Raji (cell line): ENCODE data around the gene RNU7-1.
A peak's percentile ranks its signal among the peaks of the same experiment; 100 is the strongest.

Experiments
- POLR2A ChIP-seq: IDR thresholded peaks from 2 replicates; pipeline ENCODE4 v1.6.1; 2011; ENCODE audit warnings: low read depth, low read length, control low read depth; ENCODE audit not compliant: insufficient read depth

Gene RNU7-1

DNA sequence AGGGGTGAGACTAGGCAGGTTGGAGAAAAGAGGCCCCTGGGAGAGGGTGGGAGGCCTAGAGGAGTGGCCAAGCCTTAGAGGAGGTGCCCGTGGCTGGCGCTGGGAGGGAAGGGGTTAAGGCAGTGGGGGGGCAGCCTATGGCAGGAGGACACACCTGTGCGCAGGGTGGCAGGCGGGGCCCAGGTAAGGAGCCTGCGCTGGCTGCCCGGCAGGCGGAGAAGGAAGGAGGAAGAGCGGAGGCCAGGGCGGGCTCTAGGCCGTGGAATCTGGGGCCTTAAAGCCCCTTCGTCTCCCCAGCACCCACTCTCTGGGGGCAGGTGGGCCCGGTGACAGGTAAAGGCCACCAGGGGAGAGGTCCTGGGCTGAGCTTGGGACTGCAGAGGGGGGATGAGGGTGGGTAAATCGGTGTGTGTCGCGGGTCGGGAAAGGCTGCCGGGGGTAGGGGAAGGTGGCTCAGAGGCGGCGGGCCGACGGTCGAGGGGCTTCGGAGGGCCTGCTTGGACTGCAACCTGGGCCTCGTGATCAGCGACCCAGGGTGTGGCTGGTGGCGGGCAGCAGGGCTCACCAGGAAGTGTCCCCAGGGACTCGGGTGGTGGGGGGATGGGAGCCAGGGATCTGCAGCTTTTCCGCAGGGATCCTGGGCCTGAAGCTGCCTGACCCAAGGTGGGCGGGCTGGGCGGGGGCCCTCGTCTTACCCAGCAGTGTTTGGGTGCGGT, 19.6 kb downstream of the RNU7-1 start:
- TF ChIP-seq POLR2A, result no peak

- TF ChIP-seq POLR2A, result no peak
These were observed 20.3 kb downstream of the RNU7-1 start for GRCh38 chr12:6963791-6964413.

GRCh38 chr12:6964605-6965025, 21.0 kb downstream of the RNU7-1 start:
- no peak for TF ChIP-seq POLR2A

DNA sequence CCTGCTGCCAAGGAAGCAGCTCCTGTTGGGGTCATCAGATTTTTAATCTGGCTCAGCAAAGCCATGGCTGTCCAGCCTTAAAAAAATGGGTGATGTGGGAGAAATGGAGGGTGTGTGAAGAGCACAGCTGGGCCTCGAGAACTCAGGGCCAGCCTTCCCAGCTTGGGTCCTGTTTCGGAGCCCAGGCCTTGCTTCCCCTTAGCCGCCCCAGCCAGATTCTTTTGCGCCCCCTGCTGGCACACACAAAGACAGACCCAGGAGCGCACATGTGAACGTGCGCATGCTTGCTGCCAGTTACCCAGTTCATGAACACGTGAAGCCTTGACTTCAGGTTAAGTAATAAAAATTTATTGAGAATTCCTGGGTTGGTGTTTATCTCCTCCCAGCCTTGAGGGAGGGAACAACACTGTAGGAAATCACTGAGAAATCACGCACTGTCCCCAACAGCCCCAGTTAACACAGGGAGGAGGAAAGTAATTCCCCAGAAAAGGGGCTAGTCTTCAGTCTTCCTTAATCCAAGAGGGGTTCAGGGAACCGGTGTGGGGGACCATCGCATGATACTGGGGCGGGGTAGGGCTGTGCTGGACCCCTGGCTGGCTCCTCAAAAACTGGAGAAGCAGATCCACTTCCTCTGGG, 21.5 kb downstream of the RNU7-1 start:
- peak; percentile 24; the same call in 1 of the 2 replicates for TF ChIP-seq POLR2A

- TF ChIP-seq POLR2A, result no peak
These were observed 22.1 kb downstream of the RNU7-1 start for GRCh38 chr12:6965714-6966113.

- TF ChIP-seq POLR2A, result no peak
These were observed 22.7 kb downstream of the RNU7-1 start for GRCh38 chr12:6966351-6966750.

DNA sequence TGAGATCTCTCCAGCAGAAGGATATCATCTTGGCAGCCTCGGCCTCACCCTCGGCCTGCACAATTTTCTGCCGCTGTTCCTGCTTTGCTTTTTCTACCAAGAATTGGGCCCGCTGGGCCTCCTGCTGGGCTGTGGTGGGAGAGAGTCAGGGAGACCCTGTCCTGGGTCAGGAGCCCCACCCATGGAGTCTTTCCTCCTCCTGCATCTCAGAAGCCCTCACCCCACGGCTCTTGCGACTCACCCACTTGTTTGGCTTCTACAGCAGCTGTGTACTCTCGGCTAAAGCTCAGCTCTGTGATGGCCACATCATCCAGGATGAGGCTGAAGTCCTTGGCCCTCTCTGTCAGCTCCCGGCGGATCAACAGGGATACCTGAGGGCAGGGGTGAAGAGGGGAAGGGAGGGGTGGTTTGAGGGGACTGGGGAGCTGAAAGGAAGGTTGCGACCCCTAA, 24.1 kb downstream of the RNU7-1 start:
- TF ChIP-seq POLR2A, result no peak

- TF ChIP-seq POLR2A, result no peak
These were observed 24.8 kb downstream of the RNU7-1 start for GRCh38 chr12:6968426-6968825.

- no peak for TF ChIP-seq POLR2A
These were observed 26.5 kb downstream of the RNU7-1 start for GRCh38 chr12:6970096-6970527.

- TF ChIP-seq POLR2A, result 0 out of 2 replicates have a peak, but pooled peaks have one; percentile 18
These were observed 30.6 kb downstream of the RNU7-1 start for GRCh38 chr12:6974180-6974579.

- no peak for TF ChIP-seq POLR2A
These were observed 31.8 kb downstream of the RNU7-1 start for GRCh38 chr12:6975297-6976032.

DNA sequence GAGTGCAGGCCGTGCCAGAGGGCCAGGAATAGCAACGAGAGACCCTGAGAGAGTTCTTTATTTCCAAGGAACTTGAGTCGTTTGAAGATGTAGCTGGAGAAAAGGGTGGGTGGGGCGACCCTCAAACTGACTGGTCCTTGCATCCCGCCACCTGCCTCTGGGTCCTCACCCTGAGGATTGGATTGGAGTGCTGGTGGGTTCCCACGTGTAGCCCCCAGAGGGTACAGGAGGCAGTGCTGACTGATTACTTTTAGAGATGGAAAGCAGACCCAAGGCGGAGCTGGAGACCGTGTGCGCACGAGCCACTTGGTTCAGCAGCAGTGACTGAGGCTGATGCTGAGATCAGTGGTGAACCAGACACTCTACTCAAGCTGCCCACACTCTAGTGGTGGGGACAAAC, 34.0 kb downstream of the RNU7-1 start:
- no peak for TF ChIP-seq POLR2A

DNA sequence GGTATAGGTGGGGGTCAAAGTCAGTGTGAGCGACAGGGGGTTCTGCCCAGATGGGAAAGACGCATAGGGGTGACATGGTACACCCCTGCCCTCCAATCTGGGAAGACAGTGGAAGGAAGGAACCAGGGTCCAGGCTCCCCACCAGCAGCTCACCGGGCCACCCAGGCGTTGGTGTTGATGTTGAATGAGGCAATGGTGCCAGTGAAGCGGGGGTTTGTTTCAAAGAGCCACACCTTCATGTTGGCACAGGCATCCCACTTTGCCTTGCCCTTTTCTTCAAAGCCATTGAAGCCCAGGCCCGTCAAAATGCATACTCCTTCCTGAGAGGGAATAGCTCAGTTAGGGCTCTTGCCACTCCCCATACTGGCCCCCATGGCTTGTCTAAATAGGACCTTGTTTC, 34.6 kb downstream of the RNU7-1 start:
- TF ChIP-seq POLR2A, result 0 out of 2 replicates have a peak, but pooled peaks have one; percentile 15

- TF ChIP-seq POLR2A, result 0 out of 2 replicates have a peak, but pooled peaks have one; percentile 27
These were observed 35.0 kb downstream of the RNU7-1 start for GRCh38 chr12:6978611-6979011.

GRCh38 chr12:6979021-6979420, 35.4 kb downstream of the RNU7-1 start:
- TF ChIP-seq POLR2A, result no peak
